Stimulated activated memory B cell treated with anti-CD40 and anti-IgM and Interleukin-4, amounts not matched to agents 10 μg/mL and 1 μg/mL and 100 μg/mL, for 72 hours (primary cell): ENCODE measurements around the gene ZNF644.

ENCODE experiments used
- ATAC-seq: fragments of 150-1000 bp; cut with Tn5 transposase; 2 replicates; pipeline ENCODE4 v1.10.0; 2021
- H3K27ac Mint-ChIP-seq: one replicate; pipeline ENCODE4 v1.8.0; 2022; ENCODE audit warnings: mild to moderate bottlenecking, mixed read lengths
- H3K27me3 Mint-ChIP-seq: one replicate; pipeline ENCODE4 v1.8.0; 2022; ENCODE audit warnings: mixed read lengths
- H3K36me3 Mint-ChIP-seq: one replicate; pipeline ENCODE4 v1.8.0; 2022; ENCODE audit warnings: mixed read lengths
- H3K4me1 Mint-ChIP-seq: one replicate; pipeline ENCODE4 v1.8.0; 2022; ENCODE audit warnings: mixed read lengths
- H3K4me3 Mint-ChIP-seq: one replicate; pipeline ENCODE4 v1.8.0; 2022; ENCODE audit warnings: mild to moderate bottlenecking, moderate library complexity, mixed read lengths
- H3K9me3 Mint-ChIP-seq: one replicate; pipeline ENCODE4 v1.8.0; 2022; ENCODE audit warnings: mixed read lengths

Gene ZNF644

DNA sequence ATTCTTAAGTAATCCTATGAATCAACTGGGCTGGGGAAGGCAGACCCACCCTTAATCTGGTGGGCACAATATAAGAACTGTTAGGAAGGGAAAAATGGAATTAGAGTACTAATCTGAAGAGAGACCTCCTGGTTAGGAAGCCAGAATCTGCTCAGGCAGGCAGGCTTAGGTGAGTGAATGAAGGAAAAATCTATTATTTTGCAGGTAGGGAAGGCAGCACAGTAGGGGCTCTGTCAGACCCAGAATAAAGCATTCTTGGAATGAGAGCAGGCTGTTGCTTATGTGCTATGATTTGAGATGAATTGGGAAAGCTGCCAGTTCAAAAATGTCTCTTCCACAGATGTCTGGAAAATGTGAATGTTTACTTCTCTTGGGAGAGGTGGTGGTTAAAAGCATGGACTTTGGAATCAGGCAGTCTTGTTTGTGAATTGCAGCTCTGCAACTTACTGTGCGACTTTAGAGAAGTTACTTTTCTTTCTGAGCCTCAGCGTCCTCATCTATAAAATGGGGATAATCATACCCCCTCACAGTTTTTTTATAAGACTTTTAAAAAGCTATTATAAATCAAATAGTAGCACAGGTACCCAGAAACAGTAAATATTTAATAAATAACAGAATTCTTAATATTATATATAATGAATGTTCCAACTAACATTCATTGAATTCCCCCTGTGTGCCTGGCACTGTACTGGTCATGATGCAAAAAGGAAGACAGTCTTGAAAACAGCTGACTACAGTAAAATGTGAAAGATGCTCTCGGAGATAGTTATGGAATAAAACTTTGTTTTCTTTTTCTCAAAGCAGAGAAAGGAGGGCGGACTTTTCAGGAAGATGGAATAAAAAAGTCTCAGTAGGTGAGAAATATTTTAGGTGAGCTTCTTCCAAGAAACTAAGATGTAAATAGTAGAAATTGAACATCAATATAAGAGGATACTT, 15.3 kb upstream of the ZNF644 start:
- no peaks in the 10 kb centered on the region for H3K4me1 Mint-ChIP-seq
- H3K27ac Mint-ChIP-seq: no peak overlapping the region
- ATAC-seq: no peak
- H3K36me3 Mint-ChIP-seq: peaks cover 6% of the 10 kb centered on the region
- H3K4me3 Mint-ChIP-seq: no peak overlapping the region
- no peaks in the 10 kb centered on the region for H3K27me3 Mint-ChIP-seq
- peaks cover 3% of the 10 kb centered on the region for H3K9me3 Mint-ChIP-seq

DNA sequence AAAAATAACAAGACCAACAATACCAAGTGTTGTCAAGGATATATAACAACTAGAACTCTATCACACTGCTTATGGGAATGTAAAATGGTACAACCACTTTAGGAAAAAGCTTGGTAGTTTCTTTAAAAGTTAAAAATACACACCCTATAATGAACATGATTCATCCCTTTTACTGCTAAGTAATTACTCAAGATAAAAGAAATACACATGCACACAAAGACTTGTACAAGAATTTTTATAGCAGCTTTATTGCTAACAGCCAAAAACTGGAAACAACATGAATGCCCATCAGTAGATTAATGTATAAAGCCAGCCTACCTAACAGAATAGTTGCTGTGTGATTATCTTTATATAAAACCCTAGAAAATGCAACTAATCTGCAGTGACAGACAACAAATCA, 10.5 kb upstream of the ZNF644 start:
- Mint-ChIP-seq H3K27me3 (peaks cover 11% of the 10 kb centered on the region), H3K27ac (no peak overlapping the region), H3K36me3 (no peaks in the 10 kb centered on the region), H3K4me1 (no peaks in the 10 kb centered on the region), H3K4me3 (no peak overlapping the region), H3K9me3 (no peaks in the 10 kb centered on the region)
- ATAC-seq: no peak

DNA sequence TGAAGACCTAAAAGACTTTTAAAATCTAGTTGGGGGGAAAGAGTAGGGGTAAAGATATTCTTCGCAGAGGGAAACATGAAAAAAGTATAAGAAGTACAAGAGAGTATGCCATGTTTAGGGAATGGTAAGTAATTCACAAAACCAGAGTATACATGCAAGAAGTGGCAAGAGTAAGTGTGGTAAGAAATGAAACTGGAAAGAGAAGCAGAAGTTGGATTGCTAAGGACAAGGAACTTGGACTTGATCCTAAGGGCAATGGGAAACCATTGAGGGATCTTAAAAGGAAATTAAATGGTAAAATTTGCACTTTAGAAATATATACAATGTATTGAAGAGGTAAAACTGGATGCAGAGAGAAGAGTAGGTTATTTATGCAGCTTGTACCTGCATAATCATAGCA, 9.2 kb upstream of the ZNF644 start:
- H3K9me3 Mint-ChIP-seq: no peaks in the 10 kb centered on the region
- no peak for ATAC-seq

DNA sequence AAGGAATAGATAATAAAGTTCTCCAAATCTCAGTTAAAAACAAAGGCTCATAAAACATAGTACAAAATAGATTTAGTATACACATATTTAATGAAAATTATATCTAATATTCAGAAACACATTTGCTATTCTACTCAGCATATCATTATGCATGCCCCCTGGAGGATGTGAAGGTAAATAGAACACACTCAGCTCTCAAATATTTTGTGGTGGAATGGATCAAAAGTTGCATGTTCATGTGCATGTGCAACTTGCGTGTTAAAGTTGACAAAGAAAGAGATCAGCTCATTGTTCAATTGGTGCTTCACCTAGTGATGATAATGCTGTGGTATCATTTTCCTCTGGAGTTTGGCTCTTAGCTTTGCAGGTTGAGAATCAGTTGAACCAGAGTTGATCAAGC, 4.9 kb upstream of the ZNF644 start:
- Mint-ChIP-seq H3K9me3 (no peaks in the 10 kb centered on the region), H3K36me3 (no peaks in the 10 kb centered on the region), H3K27ac (no peak overlapping the region), H3K4me1 (peaks cover 23% of the 10 kb centered on the region), H3K4me3 (no peak overlapping the region), H3K27me3 (peaks cover 11% of the 10 kb centered on the region)
- ATAC-seq: no peak

More for the DNA sequence above, 9.2 kb upstream of the ZNF644 start:
- Mint-ChIP-seq H3K27me3 (peaks cover 11% of the 10 kb centered on the region), H3K4me3 (no peak overlapping the region), H3K36me3 (no peaks in the 10 kb centered on the region), H3K27ac (no peak overlapping the region), H3K4me1 (no peaks in the 10 kb centered on the region)

DNA sequence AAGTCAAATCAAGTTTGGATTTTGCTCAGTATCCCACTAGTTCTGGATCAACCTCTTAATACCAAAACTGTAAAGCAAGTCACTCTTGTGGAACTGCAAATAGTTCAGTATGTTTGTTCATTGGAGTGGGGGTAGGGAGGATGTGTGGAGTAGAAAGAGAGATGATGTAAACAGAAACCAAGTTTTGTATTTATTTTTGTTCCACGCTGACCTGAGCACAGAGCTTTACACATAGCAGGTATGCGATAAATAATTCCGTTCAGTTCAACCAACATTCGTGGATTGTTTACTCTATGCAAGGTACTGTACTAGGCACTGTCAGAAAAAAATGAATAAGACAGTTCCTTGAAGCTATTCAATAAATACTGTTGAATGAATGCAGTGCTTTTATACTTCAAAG, 4.5 kb upstream of the ZNF644 start:
- no peak for ATAC-seq
- H3K4me1 Mint-ChIP-seq: peaks cover 23% of the 10 kb centered on the region
- no peak overlapping the region for H3K4me3 Mint-ChIP-seq
- peaks cover 7% of the 10 kb centered on the region for H3K27me3 Mint-ChIP-seq
- H3K27ac Mint-ChIP-seq: no peak overlapping the region
- no peaks in the 10 kb centered on the region for H3K9me3 Mint-ChIP-seq
- H3K36me3 Mint-ChIP-seq: no peaks in the 10 kb centered on the region

DNA sequence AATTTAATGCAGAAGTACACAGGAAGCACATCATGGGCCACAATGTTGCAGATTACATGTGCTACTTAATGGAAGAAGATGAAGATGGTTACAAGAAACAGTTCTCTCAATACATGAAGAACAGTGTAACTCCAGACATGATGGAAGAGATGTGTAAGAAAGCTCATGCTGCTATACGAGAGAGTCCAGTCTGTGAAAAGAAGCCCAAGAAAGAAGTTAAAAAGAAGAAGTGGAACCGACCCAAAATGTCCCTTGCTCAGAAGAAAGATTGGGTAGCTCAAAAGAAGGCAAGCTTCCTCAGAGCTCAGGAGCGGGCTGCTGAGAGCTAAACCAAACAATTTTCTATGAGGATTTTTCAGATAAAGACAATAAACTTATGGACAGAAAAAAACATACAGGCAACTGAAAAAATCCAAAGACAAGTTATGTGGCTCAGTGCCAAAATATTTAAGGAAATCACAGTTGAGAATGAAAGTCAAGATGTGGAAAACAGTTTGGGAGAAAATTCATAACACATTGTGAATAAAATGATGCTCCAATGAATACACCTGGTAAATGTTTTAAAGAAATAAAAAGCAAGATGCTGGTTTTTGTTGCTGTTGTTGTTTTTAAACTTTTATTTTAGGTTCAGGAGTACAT, 2.8 kb upstream of the ZNF644 start:
- ATAC-seq: no peak
- peak overlapping the region; percentile 19 for H3K4me3 Mint-ChIP-seq

DNA sequence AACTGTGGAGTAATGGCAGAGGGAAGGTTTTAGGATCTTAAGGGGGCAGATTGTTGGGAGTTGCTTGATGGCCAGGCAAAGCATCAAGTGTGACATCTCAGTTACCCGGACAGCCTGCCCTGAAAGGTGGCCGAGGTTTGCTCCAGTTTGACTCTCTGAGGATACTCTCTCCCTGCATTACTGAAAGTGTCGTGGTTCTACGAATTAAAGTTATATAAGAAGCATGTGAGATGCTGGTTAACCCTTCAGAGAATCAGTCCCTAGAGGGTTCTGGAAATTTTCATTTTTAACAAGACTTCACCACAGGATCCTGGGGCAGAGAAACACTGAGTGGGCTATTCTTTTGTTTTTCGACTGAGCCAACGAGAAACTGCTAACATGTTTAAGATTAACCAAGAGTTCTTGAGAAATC, 689 bp upstream of the ZNF644 start:
- H3K4me1 Mint-ChIP-seq: peaks cover 49% of the 10 kb centered on the region
- no peaks in the 10 kb centered on the region for H3K27me3 Mint-ChIP-seq
- no peak for ATAC-seq
- H3K4me3 Mint-ChIP-seq: peak overlapping the region; percentile 90
- H3K27ac Mint-ChIP-seq: peak overlapping the region; percentile 98
- H3K9me3 Mint-ChIP-seq: no peaks in the 10 kb centered on the region
- no peaks in the 10 kb centered on the region for H3K36me3 Mint-ChIP-seq

More for the DNA sequence above, 2.8 kb upstream of the ZNF644 start:
- no peaks in the 10 kb centered on the region for H3K27me3 Mint-ChIP-seq
- no peaks in the 10 kb centered on the region for H3K36me3 Mint-ChIP-seq
- no peaks in the 10 kb centered on the region for H3K9me3 Mint-ChIP-seq
- H3K4me1 Mint-ChIP-seq: peaks cover 34% of the 10 kb centered on the region
- H3K27ac Mint-ChIP-seq: peak overlapping the region; percentile 73

DNA sequence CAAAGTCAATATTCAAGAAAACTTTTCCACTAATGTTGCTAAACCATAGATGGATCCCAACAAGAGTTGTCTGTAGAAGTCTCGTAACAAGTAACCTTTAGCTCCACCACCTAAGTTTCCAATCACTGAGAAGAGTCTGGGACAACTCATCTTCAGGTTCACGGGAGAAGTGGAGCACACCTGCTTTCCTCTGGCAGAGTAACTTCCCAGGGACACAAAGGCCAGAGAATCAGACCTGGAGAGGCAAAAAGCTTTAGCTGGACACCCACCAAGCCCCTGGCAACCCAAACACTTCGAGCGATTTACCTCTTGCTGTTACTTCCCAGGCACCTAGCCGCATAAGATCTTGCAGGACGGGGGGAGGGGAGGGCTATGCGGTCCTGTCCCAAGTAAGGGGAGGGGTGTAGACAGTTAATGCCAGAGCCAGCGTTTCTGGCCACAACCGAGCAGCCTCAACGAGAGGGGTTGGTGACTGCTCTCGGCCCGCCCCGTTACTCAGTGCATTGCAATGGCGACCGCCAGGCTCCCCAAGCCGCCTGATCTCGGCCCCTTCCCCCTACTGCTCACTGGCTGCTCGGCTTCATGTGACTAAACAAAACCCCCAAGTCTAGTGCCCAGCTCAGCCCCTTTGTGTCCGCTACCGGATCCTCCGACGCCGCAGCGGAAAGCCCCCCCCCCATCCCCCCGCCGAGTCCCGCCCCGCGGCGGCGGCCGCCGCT, 709 bp downstream of the ZNF644 start:
- Mint-ChIP-seq H3K27ac (peak overlapping the region; percentile 98), H3K9me3 (no peaks in the 10 kb centered on the region), H3K4me1 (peaks cover 57% of the 10 kb centered on the region), H3K4me3 (peak overlapping the region; percentile 90), H3K27me3 (no peaks in the 10 kb centered on the region), H3K36me3 (no peaks in the 10 kb centered on the region)
- peak; percentile 70 for ATAC-seq

DNA sequence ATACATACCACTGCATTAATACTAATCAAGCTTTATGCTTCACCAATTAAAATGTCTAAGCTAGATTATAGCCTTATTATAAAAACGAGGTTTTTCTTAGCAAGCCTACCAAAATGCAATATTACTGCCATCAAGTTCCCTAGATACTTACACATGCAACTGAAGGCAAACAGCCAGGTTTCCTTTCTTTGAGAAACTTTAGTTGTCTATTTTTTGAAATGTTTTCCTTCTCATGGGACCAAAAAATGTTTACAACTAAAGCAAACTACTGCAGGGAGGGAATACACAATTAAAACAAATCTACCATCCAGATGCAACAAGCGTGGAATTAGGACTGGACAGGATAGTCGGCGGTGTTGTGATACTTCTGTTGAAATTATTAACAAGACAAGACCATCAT, 1.3 kb downstream of the ZNF644 start:
- H3K27ac Mint-ChIP-seq: peak overlapping the region; percentile 98
- peaks cover under 1% of the 10 kb centered on the region for H3K36me3 Mint-ChIP-seq
- ATAC-seq: no peak
- peaks cover 63% of the 10 kb centered on the region for H3K4me1 Mint-ChIP-seq
- no peaks in the 10 kb centered on the region for H3K9me3 Mint-ChIP-seq
- H3K4me3 Mint-ChIP-seq: peak overlapping the region; percentile 90
- no peaks in the 10 kb centered on the region for H3K27me3 Mint-ChIP-seq

DNA sequence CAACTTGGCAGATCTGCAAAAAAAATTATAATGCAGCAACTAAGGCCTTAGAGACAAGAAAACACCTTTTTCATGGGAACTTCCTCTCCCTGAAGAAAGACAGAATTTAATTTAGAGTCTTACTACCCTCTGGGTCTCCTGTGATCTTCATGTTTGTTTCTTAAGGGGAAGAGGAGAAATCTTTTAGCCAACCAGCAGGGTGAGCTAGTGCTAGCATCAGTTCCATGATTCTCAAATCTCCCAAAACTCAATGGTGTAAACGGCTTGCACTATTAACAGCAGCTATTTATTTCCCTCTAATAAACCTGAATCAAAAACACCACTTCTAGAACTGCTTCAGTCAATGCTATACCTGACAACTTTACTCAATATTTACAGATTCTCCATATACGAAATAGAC, 3.8 kb downstream of the ZNF644 start:
- Mint-ChIP-seq H3K27me3 (no peaks in the 10 kb centered on the region), H3K4me1 (peaks cover 64% of the 10 kb centered on the region)

DNA sequence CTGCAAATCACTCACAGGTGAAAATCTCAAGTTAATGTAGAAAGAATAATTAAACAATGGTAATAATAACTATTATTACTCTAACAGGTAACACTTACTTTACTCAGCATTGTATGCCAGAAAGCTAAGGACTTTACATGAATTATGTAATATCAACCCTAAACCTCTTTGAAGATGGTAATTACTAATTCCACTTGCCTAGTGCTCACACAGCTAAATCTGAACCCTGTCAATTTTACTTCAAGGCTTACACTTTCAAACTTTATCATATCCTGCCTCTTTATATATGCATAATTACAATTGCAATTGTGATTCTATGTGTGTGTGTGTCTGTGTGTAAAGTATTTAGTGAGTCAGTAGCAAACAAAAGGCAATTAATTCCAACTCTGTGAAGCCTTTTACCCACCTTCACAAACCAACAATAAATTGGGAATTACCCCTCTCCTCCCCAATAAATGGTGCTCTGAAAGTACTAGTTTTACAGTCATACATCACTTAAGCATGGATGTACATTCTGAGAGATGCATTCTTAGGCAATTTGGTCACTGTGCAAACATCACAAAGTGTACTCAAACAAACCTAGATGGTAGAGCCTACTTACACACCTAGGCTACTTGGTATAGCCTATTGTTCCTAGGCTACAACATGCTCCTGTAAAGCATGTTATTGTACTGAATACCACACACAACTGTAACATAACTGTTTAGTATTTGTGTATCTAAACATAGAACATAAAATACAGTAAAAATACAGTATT, 5.9 kb downstream of the ZNF644 start:
- H3K4me1 Mint-ChIP-seq: peaks cover 73% of the 10 kb centered on the region
- no peaks in the 10 kb centered on the region for H3K27me3 Mint-ChIP-seq
- H3K27ac Mint-ChIP-seq: no peak overlapping the region
- H3K36me3 Mint-ChIP-seq: peaks cover 26% of the 10 kb centered on the region
- no peak overlapping the region for H3K4me3 Mint-ChIP-seq
- H3K9me3 Mint-ChIP-seq: no peaks in the 10 kb centered on the region
- ATAC-seq: no peak

More for the DNA sequence above, 3.8 kb downstream of the ZNF644 start:
- H3K27ac Mint-ChIP-seq: peak overlapping the region; percentile 5
- ATAC-seq: no peak
- H3K4me3 Mint-ChIP-seq: peak overlapping the region; percentile 16
- peaks cover 12% of the 10 kb centered on the region for H3K36me3 Mint-ChIP-seq
- no peaks in the 10 kb centered on the region for H3K9me3 Mint-ChIP-seq

DNA sequence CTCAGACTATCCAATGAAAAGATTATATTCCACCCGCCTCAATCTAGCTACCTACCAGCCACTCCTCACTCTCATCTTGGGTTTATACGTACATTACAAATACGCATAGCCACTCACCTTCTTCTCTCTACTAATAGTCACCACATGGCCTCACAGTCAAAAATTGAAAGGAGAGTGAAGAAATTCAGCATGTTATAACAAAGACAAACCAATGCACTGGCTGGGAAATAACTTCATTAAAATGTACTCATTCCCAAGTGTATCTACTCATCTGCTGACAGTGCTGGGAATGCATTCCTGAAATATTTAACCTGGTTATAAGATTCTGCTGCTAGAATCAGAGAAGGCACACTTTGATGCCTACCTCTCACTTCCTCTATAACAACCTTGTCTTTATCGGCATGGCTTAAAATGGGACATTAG, 6.5 kb downstream of the ZNF644 start:
- H3K4me3 Mint-ChIP-seq: no peak overlapping the region
- H3K27ac Mint-ChIP-seq: no peak overlapping the region
- H3K36me3 Mint-ChIP-seq: peaks cover 26% of the 10 kb centered on the region
- peaks cover 71% of the 10 kb centered on the region for H3K4me1 Mint-ChIP-seq
- ATAC-seq: no peak
- H3K9me3 Mint-ChIP-seq: no peaks in the 10 kb centered on the region
- H3K27me3 Mint-ChIP-seq: no peaks in the 10 kb centered on the region

DNA sequence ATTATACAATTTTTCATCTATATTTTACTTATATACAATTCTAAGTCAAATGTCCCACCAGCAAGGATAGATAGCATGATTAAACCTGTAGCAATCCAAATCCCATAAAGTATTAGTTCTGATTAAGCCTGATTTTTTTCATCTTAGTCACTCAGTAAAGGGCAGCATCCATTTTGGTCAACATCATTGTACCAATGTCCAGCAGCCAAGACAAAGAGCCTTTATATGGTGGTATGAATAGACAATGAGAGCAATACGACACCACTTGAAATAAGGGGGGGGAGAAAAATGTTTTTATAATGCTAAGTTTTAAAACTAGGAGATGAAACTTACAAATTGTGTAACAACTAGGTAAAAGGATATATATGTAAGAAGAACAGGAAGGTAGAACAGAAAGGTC, 7.4 kb downstream of the ZNF644 start:
- H3K4me1 Mint-ChIP-seq: peaks cover 78% of the 10 kb centered on the region

DNA sequence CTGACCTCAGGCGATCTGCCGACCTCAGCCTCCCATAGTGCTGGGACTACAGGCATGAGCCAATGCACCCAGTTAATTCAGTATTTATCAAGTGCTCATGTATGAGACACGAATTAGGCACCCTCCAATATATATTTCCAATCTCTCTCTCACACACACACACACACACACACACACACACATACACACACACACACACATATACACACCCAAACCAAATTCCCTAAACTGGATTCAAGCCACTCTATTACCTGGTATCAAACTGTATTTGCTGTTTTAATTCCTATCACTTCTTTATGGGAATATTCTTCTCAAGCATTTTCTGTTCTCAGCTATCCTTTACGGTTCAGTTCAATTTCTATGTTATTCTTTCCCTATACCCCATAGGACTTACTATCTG, 8.5 kb downstream of the ZNF644 start:
- H3K27ac Mint-ChIP-seq: no peak overlapping the region
- H3K4me3 Mint-ChIP-seq: no peak overlapping the region

More for the DNA sequence above, 7.4 kb downstream of the ZNF644 start:
- H3K27me3 Mint-ChIP-seq: no peaks in the 10 kb centered on the region
- ATAC-seq: no peak
- H3K9me3 Mint-ChIP-seq: no peaks in the 10 kb centered on the region
- no peak overlapping the region for H3K27ac Mint-ChIP-seq
- H3K4me3 Mint-ChIP-seq: no peak overlapping the region
- H3K36me3 Mint-ChIP-seq: peaks cover 26% of the 10 kb centered on the region

DNA sequence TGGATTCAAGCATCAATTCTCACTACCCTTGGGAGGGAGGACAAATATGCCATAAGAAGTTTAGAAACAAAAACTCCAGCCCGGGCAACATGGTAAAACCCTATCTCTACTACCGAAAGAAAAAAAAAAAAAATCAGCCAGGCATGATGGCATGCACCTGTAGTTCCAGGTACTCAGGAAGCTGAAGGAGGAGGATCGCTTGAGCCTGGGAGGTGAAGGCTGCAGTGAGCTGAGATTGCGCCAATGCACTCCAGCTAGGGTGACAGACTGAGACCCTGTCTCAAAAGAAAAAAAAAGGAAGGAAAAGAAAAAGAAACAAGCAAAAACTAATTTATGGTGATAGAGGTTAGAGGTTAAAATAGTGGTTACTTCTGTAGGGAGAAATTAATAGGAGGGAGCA, 9.6 kb downstream of the ZNF644 start:
- no peaks in the 10 kb centered on the region for H3K27me3 Mint-ChIP-seq

More for the DNA sequence above, 8.5 kb downstream of the ZNF644 start:
- no peak for ATAC-seq
- peaks cover 79% of the 10 kb centered on the region for H3K4me1 Mint-ChIP-seq
- no peaks in the 10 kb centered on the region for H3K27me3 Mint-ChIP-seq
- no peaks in the 10 kb centered on the region for H3K9me3 Mint-ChIP-seq
- peaks cover 26% of the 10 kb centered on the region for H3K36me3 Mint-ChIP-seq

More for the DNA sequence above, 9.6 kb downstream of the ZNF644 start:
- Mint-ChIP-seq H3K9me3 (no peaks in the 10 kb centered on the region), H3K27ac (no peak overlapping the region), H3K4me1 (peaks cover 79% of the 10 kb centered on the region), H3K4me3 (no peak overlapping the region), H3K36me3 (peaks cover 32% of the 10 kb centered on the region)
- no peak for ATAC-seq
